ENCODE measurements around the gene PTCH1. TPM values are rescaled to one million over a fixed set of nuclear protein-coding genes. Genes with fewer than 3 reads are reported as not detected.

The PTCH1 gene
- total RNA-seq, 1 donor from 2014 or later, result 9.9 TPM

DNA sequence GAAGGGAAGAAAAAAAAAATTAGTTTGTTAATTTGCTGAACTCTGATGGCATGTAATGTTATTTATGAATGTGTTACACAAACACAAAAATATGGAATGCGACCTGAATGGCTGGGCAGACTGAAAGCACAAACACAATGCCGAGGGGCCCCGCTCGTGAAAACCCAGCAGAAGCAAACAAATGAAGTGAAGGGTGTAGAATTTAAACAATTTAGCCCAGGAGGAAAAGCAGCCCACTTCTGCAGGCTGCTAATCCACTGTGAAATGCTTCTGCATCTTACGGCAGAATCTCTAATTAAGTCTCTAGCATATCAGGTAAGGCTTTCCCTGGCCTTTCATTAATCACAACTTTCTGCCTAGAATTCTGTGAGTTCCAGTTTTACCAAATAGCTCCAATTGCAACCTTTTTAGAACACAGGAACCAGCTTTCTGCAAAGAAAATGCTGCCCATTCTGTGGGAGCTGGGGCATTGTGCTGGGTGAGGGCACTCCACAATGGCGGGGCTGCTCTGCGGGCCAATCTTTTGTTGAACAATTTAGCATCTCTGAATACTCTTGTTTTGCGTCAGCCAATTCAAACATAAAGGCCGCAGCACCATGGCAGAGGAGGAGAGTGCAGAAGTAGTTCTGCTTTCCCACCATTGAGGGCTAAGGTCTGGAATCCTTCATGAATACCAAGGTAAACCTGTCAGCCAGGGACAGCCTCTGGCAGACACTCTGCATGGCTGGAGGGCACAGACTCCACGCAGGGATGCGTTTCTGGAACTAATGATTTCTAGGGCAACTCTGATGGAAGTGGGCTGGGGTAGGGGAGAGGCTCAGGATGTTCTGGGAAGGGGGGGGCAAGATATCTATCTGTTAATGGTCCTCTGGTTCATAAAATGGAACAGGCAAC, 66.4 kb downstream of the PTCH1 start:
- Mint-ChIP-seq H3K27me3 (ENCODE audit: insufficient read depth) (peaks cover 6% of the 10 kb centered on the region), H3K4me1 (ENCODE audit: low read depth) (no peaks in the 10 kb centered on the region), H3K9me3 (no peaks in the 10 kb centered on the region), H3K4me3 (no peak overlapping the region), H3K27ac (no peak overlapping the region), H3K36me3 (ENCODE audit: low read depth) (peaks cover 3% of the 10 kb centered on the region)
- intact Hi-C loops (cut with micrococcal nuclease), result no loop called here
- DNase-seq (ENCODE audit: low spot score), result no peak

DNA sequence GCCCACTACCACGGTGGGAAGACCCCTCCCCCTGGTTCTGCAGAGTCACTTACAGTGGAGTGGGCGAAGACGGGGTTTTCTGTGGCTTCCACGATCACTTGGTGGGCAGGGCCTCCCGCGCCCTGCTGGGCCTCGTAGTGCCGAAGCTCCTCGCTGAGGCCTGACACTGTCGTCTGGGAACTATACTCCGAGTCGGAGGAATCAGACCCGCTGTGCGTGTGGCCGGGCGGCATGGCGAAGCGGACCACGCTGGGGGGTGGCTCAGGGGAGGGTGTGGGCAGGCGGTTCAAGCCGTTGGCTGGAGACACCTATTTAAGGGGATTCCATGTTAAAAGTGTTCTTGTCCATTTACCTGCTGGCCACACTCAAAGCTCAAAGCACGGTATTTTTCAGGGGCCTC, 67.8 kb downstream of the PTCH1 start:
- Mint-ChIP-seq H3K27ac (no peak overlapping the region), H3K4me3 (no peak overlapping the region), H3K36me3 (ENCODE audit: low read depth) (peaks cover 3% of the 10 kb centered on the region), H3K9me3 (no peaks in the 10 kb centered on the region), H3K27me3 (ENCODE audit: insufficient read depth) (peaks cover 3% of the 10 kb centered on the region), H3K4me1 (ENCODE audit: low read depth) (no peaks in the 10 kb centered on the region)
- DNase-seq (ENCODE audit: low spot score), result no peak
- intact Hi-C loops (cut with micrococcal nuclease), result no loop called here

DNA sequence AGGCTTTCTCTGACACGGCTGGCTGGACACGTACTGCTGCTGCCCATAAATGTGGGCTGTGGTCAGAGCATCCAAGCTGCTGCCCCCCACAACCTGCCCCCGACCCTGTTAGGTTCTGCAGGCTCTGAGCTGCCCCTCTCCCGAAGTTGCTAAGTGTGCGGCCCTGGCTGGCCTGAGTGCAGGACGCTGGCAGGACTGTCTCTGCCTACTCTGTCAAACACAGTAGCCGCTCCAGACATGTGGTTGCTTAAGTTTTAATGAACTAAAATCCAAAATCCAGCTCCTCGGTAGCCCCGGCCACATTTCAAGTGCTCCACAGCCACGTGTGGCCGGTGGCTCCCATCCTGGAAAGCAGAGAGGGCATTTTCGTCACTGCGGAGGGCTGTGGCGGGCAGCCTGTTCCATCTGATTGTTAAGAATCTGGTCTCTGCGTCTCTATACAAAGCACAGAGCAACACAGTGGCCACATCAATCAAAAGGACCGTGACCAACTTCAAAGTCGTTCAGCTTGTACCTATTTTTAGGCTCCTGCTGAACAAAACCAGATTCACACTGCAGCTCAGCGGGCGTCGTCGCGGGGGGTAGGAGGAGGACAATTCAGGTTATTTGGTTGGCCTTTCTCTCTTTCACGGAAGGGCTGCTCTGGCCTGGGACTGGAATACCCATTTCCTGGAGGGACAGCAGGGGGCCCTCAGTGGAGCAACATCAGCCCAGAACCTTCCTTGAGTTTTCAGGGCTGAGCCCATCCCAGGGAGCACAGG, 68.9 kb downstream of the PTCH1 start:
- H3K4me1 Mint-ChIP-seq (ENCODE audit: low read depth), result no peaks in the 10 kb centered on the region
- intact Hi-C loops (cut with micrococcal nuclease), result no loop called here
- H3K27ac Mint-ChIP-seq, result no peak overlapping the region

DNA sequence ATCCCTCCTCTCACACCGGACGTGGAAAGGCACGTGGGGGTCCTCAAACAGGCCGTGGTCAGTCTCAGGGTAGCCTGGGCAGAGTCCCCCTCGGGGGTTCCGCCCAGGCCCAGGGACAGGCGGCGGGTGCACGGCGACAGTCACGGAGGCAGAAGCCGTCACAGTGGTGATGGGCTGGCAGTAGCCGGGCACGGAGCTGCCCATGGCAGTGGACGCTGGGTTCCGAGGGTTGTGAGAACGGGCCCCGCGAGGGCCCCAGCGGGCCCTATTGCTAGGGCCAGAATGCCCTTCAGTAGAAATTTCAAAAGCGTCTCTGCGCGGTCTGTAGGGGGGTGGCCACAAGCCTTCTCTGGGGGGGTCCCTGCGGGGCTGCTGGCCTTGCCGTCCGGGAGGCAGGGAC, 69.8 kb downstream of the PTCH1 start:
- no peak for DNase-seq (ENCODE audit: low spot score)
- intact Hi-C loops (cut with micrococcal nuclease), result no loop called here
- Mint-ChIP-seq H3K4me1 (ENCODE audit: low read depth) (no peaks in the 10 kb centered on the region), H3K27me3 (ENCODE audit: insufficient read depth) (peaks cover under 1% of the 10 kb centered on the region), H3K27ac (no peak overlapping the region), H3K9me3 (no peaks in the 10 kb centered on the region), H3K4me3 (no peak overlapping the region), H3K36me3 (ENCODE audit: low read depth) (no peaks in the 10 kb centered on the region)

More for the DNA sequence above, 68.9 kb downstream of the PTCH1 start:
- Mint-ChIP-seq H3K36me3 (ENCODE audit: low read depth) (no peaks in the 10 kb centered on the region), H3K27me3 (ENCODE audit: insufficient read depth) (peaks cover 3% of the 10 kb centered on the region), H3K9me3 (no peaks in the 10 kb centered on the region), H3K4me3 (no peak overlapping the region)
- DNase-seq (ENCODE audit: low spot score), result no peak

DNA sequence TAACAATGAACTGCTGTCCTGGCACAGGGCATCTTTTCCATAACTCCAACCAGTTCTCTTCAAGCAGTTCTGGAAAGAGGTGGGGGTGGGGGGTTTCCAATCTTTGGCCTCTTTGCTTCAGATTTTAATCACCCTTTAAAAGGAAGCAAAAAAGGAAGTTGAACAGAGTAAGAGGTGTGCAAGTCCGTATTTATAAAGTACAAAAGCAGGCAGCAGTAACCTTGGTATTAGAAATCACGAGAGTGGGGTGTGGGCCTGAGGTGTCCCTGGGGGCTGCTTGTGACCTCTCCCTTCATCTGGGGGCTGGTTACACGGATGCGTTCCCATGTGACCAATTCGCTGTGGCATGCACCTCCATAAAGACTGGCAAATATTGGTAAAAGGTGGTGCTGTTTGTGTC, 70.5 kb downstream of the PTCH1 start:
- H3K27ac Mint-ChIP-seq, result no peak overlapping the region
- no peaks in the 10 kb centered on the region for H3K9me3 Mint-ChIP-seq
- no peaks in the 10 kb centered on the region for H3K36me3 Mint-ChIP-seq (ENCODE audit: low read depth)
- no peak overlapping the region for H3K4me3 Mint-ChIP-seq
- DNase-seq (ENCODE audit: low spot score), result no peak
- no peaks in the 10 kb centered on the region for H3K4me1 Mint-ChIP-seq (ENCODE audit: low read depth)
- H3K27me3 Mint-ChIP-seq (ENCODE audit: insufficient read depth), result no peaks in the 10 kb centered on the region
- intact Hi-C loops (cut with micrococcal nuclease), result no loop called here

DNA sequence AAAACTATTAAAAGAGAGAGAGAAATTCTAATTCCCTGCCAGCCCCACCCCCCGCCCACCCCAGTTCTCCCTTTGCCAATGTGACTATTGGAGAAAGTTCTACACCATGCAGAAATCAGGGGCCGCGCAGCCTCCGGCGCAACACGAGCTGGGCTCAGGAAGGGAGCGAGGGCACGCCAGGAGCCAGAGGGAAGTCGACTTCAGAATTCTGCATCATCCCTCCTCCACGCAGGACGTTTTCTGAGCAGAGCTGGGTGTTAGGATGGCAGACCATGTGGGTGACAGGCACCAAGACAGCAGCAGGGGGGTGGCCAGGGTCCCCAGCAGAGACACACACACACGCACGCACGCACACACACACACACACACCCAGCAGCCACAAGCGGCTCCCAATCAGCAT, 72.6 kb downstream of the PTCH1 start:
- no peak for DNase-seq (ENCODE audit: low spot score)
- intact Hi-C loops (cut with micrococcal nuclease), result no loop called here
- H3K36me3 Mint-ChIP-seq (ENCODE audit: low read depth), result no peaks in the 10 kb centered on the region
- peaks cover 7% of the 10 kb centered on the region for H3K27me3 Mint-ChIP-seq (ENCODE audit: insufficient read depth)
- no peak overlapping the region for H3K4me3 Mint-ChIP-seq
- no peaks in the 10 kb centered on the region for H3K9me3 Mint-ChIP-seq
- no peaks in the 10 kb centered on the region for H3K4me1 Mint-ChIP-seq (ENCODE audit: low read depth)
- H3K27ac Mint-ChIP-seq, result no peak overlapping the region

DNA sequence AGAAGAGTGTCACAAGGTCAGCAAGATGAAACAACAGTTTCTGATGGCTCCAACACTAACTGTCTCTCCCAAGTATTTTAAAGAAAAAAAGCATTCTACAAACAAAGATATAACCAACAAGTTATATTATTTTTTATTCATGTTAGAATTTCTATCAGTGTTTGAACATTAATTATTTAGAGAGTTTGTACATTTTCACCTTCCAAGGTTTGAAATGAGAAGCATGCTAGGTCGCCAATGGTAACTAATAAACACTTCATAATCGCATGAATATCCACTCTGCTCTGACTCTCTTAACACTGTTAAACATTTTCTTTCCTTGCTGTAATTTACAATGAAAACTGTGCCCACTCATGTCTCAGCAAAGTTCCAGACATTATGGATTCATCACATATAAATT, 73.5 kb downstream of the PTCH1 start:
- Mint-ChIP-seq H3K9me3 (no peaks in the 10 kb centered on the region), H3K4me3 (no peak overlapping the region), H3K27me3 (ENCODE audit: insufficient read depth) (peaks cover 8% of the 10 kb centered on the region), H3K36me3 (ENCODE audit: low read depth) (no peaks in the 10 kb centered on the region), H3K4me1 (ENCODE audit: low read depth) (no peaks in the 10 kb centered on the region), H3K27ac (no peak overlapping the region)
- no peak for DNase-seq (ENCODE audit: low spot score)
- intact Hi-C loops (cut with micrococcal nuclease), result no loop called here

DNA sequence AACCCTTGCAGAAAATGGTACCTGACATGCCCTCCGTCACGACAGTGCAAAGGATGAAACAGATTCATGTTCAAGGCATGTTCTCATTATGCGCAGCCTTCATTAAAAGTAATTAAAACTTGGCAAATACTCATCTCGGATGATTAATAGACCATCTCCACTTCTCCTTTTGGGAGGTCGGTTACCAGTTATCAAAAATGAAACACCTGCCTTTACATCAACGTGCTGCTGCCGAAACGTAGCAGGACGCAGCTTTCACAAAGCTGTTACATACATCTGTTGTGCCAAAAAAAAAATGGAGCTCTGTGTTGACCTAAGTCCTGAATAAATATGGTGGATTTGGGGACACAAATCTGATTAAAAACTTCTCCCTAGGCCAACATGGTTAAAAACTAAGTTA, 75.7 kb downstream of the PTCH1 start:
- Mint-ChIP-seq H3K4me3 (no peak overlapping the region), H3K27ac (no peak overlapping the region), H3K36me3 (ENCODE audit: low read depth) (no peaks in the 10 kb centered on the region), H3K4me1 (ENCODE audit: low read depth) (no peaks in the 10 kb centered on the region), H3K9me3 (no peaks in the 10 kb centered on the region), H3K27me3 (ENCODE audit: insufficient read depth) (peaks cover 12% of the 10 kb centered on the region)
- no peak for DNase-seq (ENCODE audit: low spot score)
- intact Hi-C loops (cut with micrococcal nuclease), result no loop called here

DNA sequence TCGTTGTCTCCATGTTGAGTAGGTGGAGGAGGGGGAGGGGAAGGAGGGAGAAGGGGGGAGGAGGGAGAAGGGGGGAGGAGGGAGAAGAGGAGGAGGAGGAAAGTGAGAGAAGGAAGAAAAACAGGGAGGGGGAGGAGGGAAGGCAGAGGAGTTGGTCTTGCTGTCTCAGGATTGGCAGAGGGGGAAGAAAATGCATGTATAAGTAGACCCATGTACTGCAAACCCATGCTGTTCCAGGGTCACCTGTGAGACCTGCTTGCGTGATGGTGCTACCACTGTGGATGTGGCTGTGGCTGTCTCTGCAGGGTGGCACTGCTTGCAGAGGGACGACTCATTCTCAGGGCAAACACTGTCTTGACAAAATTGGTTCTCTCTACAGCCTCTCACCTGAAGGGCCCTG, 76.3 kb downstream of the PTCH1 start:
- Mint-ChIP-seq H3K4me1 (ENCODE audit: low read depth) (no peaks in the 10 kb centered on the region), H3K4me3 (no peak overlapping the region), H3K27me3 (ENCODE audit: insufficient read depth) (peaks cover 12% of the 10 kb centered on the region), H3K9me3 (no peaks in the 10 kb centered on the region), H3K27ac (no peak overlapping the region), H3K36me3 (ENCODE audit: low read depth) (no peaks in the 10 kb centered on the region)
- DNase-seq (ENCODE audit: low spot score), result no peak
- intact Hi-C loops (cut with micrococcal nuclease), result no loop called here

DNA sequence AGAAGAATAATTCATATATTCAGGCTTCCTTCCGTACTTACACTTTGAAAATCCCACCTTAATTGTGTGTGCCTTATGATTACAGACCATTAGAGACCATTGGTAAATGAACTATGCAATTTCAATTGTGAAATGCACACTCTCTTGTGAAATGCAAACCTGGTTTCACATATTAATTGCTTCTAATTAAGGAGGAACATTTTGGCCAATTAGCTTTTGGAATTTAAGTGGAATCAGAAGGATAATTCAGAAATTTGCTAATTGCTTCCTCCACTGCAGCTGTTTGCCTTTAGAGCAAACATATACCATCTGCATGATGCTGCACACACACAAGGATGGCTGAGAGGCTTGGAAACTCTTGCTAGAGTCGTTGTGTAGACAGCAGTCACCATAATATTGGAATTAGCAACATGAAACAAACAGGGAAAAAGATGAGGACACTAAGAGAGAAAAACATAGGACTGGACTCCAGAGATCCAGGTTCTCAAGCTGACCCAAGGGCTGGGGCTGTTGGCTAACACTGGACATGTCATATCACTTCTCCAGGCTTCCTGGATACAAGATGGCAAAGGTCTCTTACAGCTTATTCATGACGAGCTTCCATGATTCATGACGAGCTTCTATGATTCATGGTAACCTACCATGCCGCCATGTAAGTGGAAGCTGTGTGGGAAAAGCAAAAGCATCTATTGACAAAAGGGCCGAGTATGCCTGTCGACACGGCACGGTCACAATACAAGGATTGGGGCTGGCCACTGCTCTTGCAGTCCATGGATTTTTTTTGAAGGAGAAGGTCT, 78.0 kb downstream of the PTCH1 start:
- H3K4me3 Mint-ChIP-seq, result no peak overlapping the region
- H3K4me1 Mint-ChIP-seq (ENCODE audit: low read depth), result no peaks in the 10 kb centered on the region
- H3K27me3 Mint-ChIP-seq (ENCODE audit: insufficient read depth), result peaks cover 17% of the 10 kb centered on the region
- no peak for DNase-seq (ENCODE audit: low spot score)
- intact Hi-C loops (cut with micrococcal nuclease), result no loop called here
- no peaks in the 10 kb centered on the region for H3K36me3 Mint-ChIP-seq (ENCODE audit: low read depth)
- no peak overlapping the region for H3K27ac Mint-ChIP-seq
- H3K9me3 Mint-ChIP-seq, result no peaks in the 10 kb centered on the region

DNA sequence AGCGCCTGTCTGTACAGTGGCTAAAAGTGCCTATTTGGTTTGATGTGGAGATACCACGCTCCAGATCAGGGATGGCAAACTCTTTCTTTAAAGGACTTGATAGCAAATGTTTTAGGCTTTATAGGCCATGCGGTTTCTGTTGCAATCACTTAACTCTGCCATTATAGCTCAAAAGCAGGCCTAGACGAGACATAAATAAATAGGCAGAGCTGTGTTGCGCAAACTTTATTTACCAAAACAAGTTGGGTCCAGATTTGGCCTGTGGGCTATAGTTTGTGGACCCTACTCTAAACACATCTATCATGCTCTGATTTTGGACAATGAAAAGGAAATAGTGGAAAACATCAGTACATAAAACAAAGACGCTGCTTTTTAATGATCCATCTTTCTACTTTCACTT, 79.2 kb downstream of the PTCH1 start:
- Mint-ChIP-seq H3K27me3 (ENCODE audit: insufficient read depth) (peaks cover 17% of the 10 kb centered on the region), H3K27ac (no peak overlapping the region), H3K9me3 (no peaks in the 10 kb centered on the region), H3K4me3 (no peak overlapping the region), H3K36me3 (ENCODE audit: low read depth) (no peaks in the 10 kb centered on the region), H3K4me1 (ENCODE audit: low read depth) (no peaks in the 10 kb centered on the region)
- intact Hi-C loops (cut with micrococcal nuclease), result no loop called here
- no peak for DNase-seq (ENCODE audit: low spot score)

DNA sequence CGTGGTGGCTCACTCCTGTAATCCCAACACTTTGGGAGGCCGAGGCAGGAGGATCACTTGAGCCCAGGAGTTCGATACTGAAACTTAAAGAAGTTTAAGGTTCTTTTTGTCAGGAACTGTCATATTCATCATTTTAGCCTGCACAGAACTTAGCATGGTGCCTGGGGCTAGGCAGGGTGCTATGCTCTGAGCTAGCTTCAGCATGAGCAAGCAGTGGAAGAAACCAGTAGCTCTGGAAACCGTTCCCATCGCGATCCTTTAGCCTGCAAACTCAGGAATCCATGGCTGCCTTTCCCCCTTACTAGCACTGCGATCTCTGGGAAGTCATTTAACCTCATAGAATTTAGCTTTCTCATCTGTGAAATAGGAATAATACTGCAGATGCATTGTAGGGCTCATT, 80.4 kb downstream of the PTCH1 start:
- no peak for DNase-seq (ENCODE audit: low spot score)
- no peaks in the 10 kb centered on the region for H3K4me1 Mint-ChIP-seq (ENCODE audit: low read depth)
- H3K27ac Mint-ChIP-seq, result no peak overlapping the region
- H3K36me3 Mint-ChIP-seq (ENCODE audit: low read depth), result no peaks in the 10 kb centered on the region
- no peak overlapping the region for H3K4me3 Mint-ChIP-seq
- intact Hi-C loops (cut with micrococcal nuclease), result no loop called here
- peaks cover 17% of the 10 kb centered on the region for H3K27me3 Mint-ChIP-seq (ENCODE audit: insufficient read depth)
- H3K9me3 Mint-ChIP-seq, result peaks cover 1% of the 10 kb centered on the region
